Measurements from ENCODE around the gene CXCL11. TPM values are rescaled to one million over a fixed set of nuclear protein-coding genes. Genes with fewer than 3 reads are reported as not detected.

CXCL11 gene
- total RNA-seq, 1 donor from 2014 or later = not detected

DNA sequence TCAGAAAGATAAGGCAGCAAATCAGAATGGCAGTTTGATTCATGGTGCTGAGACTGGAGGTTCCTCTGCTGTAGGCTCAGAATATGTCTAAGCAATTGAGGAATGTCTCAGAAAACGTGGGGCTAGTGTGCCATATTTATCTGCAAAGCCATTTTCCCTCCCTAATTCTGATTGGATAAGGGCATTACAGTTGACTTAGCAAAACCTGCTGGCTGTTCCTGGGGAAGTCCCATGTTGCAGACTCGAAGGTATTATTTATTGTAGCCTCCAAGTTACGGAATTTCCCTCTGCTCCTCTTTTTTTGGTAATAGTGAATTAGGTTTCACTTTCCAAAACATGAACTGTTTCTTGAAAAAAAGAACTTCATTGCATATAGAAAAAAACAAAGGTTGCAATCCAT is 12.5 kb downstream of the CXCL11 start, which contains the start of gene CXCL10:
CXCL10 (minus strand) TSS at position 109 of the 400 bp plus-strand sequence; CDS start at position 43, 66 bp downstream.
- H3K27me3 Mint-ChIP-seq (ENCODE audit: insufficient read depth, low read depth) = peaks cover 2% of the 10 kb centered on the region
- no peak for DNase-seq (ENCODE audit: low spot score)
- H3K9me3 Mint-ChIP-seq = no peaks in the 10 kb centered on the region
- H3K9me3 ChIP-seq (ENCODE audit: low read depth) = no peaks in the 10 kb centered on the region
- H3K27ac ChIP-seq = no peak within 1 kb of the TSS
- no peak within 1 kb of the TSS for H3K4me2 ChIP-seq
- H3K9ac ChIP-seq = no peak within 1 kb of the TSS
- no peaks in the 10 kb centered on the region for H3K4me1 ChIP-seq
- H3K79me2 ChIP-seq (ENCODE audit: low read depth) = no peaks in the 10 kb centered on the region
- no peaks in the 10 kb centered on the region for H3K27me3 ChIP-seq
- H3K4me3 ChIP-seq = no peak within 1 kb of the TSS
- no peaks in the 10 kb centered on the region for H3F3A ChIP-seq (ENCODE audit: low read depth)
- no peaks in the 10 kb centered on the region for H3K36me3 Mint-ChIP-seq
- H2AFZ ChIP-seq (replicated peaks) = no peak within 1 kb of the TSS
- H3K36me3 ChIP-seq = no peaks in the 10 kb centered on the region
- H3K27ac Mint-ChIP-seq = no peak within 1 kb of the TSS
- no peak within 1 kb of the TSS for H3K4me3 Mint-ChIP-seq
- H4K20me1 ChIP-seq (ENCODE audit: low read depth) = no peaks in the 10 kb centered on the region
- peaks cover 4% of the 10 kb centered on the region for H3K4me1 Mint-ChIP-seq
- TF ChIP-seq EZH2 (IDR thresholded peaks at IDR 0.05) = no peak
- TF ChIP-seq, protein P1, sequence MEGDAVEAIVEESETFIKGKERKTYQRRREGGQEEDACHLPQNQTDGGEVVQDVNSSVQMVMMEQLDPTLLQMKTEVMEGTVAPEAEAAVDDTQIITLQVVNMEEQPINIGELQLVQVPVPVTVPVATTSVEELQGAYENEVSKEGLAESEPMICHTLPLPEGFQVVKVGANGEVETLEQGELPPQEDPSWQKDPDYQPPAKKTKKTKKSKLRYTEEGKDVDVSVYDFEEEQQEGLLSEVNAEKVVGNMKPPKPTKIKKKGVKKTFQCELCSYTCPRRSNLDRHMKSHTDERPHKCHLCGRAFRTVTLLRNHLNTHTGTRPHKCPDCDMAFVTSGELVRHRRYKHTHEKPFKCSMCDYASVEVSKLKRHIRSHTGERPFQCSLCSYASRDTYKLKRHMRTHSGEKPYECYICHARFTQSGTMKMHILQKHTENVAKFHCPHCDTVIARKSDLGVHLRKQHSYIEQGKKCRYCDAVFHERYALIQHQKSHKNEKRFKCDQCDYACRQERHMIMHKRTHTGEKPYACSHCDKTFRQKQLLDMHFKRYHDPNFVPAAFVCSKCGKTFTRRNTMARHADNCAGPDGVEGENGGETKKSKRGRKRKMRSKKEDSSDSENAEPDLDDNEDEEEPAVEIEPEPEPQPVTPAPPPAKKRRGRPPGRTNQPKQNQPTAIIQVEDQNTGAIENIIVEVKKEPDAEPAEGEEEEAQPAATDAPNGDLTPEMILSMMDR (IDR thresholded peaks at IDR 0.05) = no peak

DNA sequence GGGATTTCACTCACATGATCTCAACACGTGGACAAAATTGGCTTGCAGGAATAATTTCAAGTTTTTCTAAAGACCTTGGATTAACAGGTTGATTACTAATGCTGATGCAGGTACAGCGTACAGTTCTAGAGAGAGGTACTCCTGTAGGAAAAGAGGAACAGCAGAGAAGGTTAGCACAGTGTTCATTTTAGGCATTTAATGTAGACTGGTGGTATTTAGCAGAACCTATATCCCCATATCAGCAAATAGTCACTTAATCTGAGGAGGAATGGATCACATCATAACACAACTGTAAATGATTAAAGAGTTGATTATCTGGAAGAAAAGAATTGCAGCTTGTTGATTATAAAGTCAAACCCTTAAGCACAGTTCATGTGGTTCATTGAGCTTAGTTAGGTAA is 13.2 kb downstream of the CXCL11 start:
- Histone ChIP-seq H3K36me3 (no peaks in the 10 kb centered on the region), H3K27ac (no peak overlapping the region), H3K79me2 (ENCODE audit: low read depth) (no peaks in the 10 kb centered on the region), H3K9ac (no peak overlapping the region), H3F3A (ENCODE audit: low read depth) (no peaks in the 10 kb centered on the region), H4K20me1 (ENCODE audit: low read depth) (no peaks in the 10 kb centered on the region), H3K4me1 (no peaks in the 10 kb centered on the region), H3K4me2 (no peak overlapping the region), H3K27me3 (no peaks in the 10 kb centered on the region), H3K9me3 (ENCODE audit: low read depth) (no peaks in the 10 kb centered on the region), H2AFZ (replicated peaks) (no peak overlapping the region), H3K4me3 (no peak overlapping the region)
- H3K27ac Mint-ChIP-seq = no peak overlapping the region
- peaks cover 5% of the 10 kb centered on the region for H3K27me3 Mint-ChIP-seq (ENCODE audit: insufficient read depth, low read depth)
- H3K4me1 Mint-ChIP-seq = peaks cover 4% of the 10 kb centered on the region
- TF ChIP-seq EZH2phosphoT487 (IDR thresholded peaks at IDR 0.05) (no peak), EZH2 (IDR thresholded peaks at IDR 0.05) (no peak)
- TF ChIP-seq, protein P1 (IDR thresholded peaks at IDR 0.05) = no peak
- DNase-seq (ENCODE audit: low spot score) = no peak
- no peaks in the 10 kb centered on the region for H3K36me3 Mint-ChIP-seq
- H3K4me3 Mint-ChIP-seq = no peak overlapping the region
- no peaks in the 10 kb centered on the region for H3K9me3 Mint-ChIP-seq

DNA sequence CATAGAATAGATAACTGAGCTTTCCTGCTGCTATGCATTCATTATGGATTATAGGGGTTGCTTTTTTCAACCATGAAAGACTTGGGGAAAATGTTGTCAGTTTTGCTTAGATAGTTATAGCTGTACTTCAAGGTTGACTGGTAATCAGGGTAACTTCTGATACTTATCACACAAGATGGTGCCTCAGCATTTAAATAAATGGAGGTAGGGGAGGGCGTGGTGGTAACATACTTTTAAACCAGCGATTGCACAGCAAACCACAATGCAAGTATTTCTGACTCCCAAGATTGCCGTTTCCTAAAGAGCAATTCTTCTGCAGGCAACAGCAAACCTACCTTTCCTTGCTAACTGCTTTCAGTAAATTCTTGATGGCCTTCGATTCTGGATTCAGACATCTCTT is 13.8 kb downstream of the CXCL11 start:
- H3K4me3 Mint-ChIP-seq = no peak overlapping the region
- DNase-seq (ENCODE audit: low spot score) = no peak
- TF ChIP-seq, protein P1 (IDR thresholded peaks at IDR 0.05) = no peak
- no peak for TF ChIP-seq EZH2phosphoT487 (IDR thresholded peaks at IDR 0.05)
- no peak for TF ChIP-seq EZH2 (IDR thresholded peaks at IDR 0.05)

More for the DNA sequence above, 13.8 kb downstream of the CXCL11 start:
- no peaks in the 10 kb centered on the region for H3K9me3 ChIP-seq (ENCODE audit: low read depth)
- peaks cover 4% of the 10 kb centered on the region for H3K4me1 Mint-ChIP-seq
- H3K9ac ChIP-seq = no peak overlapping the region
- H3K27me3 ChIP-seq = no peaks in the 10 kb centered on the region
- no peaks in the 10 kb centered on the region for H3K36me3 Mint-ChIP-seq
- H3K4me3 ChIP-seq = no peak overlapping the region
- H3F3A ChIP-seq (ENCODE audit: low read depth) = no peaks in the 10 kb centered on the region
- H2AFZ ChIP-seq (replicated peaks) = no peak overlapping the region
- no peaks in the 10 kb centered on the region for H3K36me3 ChIP-seq
- H4K20me1 ChIP-seq (ENCODE audit: low read depth) = no peaks in the 10 kb centered on the region
- H3K27me3 Mint-ChIP-seq (ENCODE audit: insufficient read depth, low read depth) = peaks cover 5% of the 10 kb centered on the region
- H3K27ac Mint-ChIP-seq = no peak overlapping the region
- no peaks in the 10 kb centered on the region for H3K4me1 ChIP-seq
- no peaks in the 10 kb centered on the region for H3K9me3 Mint-ChIP-seq
- H3K27ac ChIP-seq = no peak overlapping the region
- H3K79me2 ChIP-seq (ENCODE audit: low read depth) = no peaks in the 10 kb centered on the region
- H3K4me2 ChIP-seq = no peak overlapping the region
